GM18508 (cell line): ENCODE results near the gene DNAI2.

Experiments
- ATAC-seq: cut with Tn5 transposase; IDR thresholded peaks from one replicate; pipeline ENCODE4 v1.9.1; 2021; ENCODE audit warnings: moderate number of reproducible peaks; ENCODE audit not compliant: insufficient read depth, unreplicated experiment

DNAI2 gene

GRCh38 chr17:74356646-74357465 lies 82.8 kb downstream of the DNAI2 start:
- no peak for ATAC-seq

GRCh38 chr17:74357466-74357809 lies 83.4 kb downstream of the DNAI2 start:
- no peak for ATAC-seq

DNA sequence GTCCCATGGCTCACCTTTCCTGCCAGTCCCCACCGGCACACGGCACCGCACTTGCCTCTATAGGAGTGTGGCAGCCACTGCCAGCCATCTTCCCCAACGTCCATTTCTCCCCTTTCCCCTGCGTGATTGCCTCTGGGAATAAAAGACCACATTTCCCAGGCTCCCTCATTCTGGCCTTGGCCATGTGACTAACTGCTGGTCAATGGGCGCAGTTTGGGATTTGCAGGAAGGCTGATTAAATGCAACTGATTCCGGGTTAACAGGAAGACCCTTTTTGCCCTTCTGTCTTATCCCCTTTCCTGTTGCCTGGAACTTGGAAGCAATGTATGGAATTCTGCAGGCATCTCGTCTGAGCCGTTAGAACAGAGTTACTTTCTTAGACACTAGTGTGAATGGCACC lies 84.7 kb downstream of the DNAI2 start:
- no peak for ATAC-seq

DNA sequence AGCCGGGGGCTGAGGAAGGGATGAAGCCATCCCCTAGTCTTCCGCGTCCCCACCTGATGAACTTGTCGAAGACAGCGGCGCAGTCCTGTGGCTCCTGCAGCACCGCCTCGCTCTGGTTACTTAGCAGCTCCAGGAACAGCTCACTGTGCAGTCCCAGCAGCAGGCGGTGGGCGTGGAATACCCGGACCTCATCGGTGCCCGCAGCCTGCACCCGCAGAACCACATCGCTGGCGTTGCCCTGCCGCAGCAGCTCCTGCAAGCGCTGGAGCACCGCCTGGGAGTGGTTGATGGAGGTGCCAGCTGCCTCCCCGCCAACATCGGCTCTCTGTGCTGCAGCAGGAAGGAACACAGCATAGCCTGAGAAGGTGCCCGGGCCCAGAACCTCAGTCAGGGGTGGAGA lies 85.9 kb downstream of the DNAI2 start:
- ATAC-seq = no peak

- no peak for ATAC-seq
These were observed 86.8 kb downstream of the DNAI2 start for GRCh38 chr17:74360899-74361229.

- ATAC-seq = no peak
These were observed 87.4 kb downstream of the DNAI2 start, which contains the start of gene BTBD17 for GRCh38 chr17:74361230-74362068. TSS of gene BTBD17 (minus strand) at chr17:74361868. CDS start at chr17:74361819, 49 bp downstream.

DNA sequence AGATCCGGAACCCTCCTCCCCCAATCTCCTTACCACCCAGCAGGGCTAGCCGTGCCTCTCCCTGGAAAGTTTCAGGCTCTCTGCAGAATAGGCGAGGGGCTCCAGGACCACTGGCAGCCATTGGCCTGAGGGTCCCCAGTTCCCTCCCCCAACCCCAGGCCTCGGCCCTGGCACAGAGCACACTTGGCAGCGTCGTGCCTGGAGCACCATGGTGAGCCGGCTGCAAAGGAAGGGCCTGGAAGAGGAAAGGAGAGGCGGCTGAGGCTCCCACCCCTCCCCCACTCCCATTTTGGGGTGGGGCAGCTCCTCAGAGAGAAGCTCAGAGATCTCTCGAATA lies 88.0 kb downstream of the DNAI2 start:
- no peak for ATAC-seq

DNA sequence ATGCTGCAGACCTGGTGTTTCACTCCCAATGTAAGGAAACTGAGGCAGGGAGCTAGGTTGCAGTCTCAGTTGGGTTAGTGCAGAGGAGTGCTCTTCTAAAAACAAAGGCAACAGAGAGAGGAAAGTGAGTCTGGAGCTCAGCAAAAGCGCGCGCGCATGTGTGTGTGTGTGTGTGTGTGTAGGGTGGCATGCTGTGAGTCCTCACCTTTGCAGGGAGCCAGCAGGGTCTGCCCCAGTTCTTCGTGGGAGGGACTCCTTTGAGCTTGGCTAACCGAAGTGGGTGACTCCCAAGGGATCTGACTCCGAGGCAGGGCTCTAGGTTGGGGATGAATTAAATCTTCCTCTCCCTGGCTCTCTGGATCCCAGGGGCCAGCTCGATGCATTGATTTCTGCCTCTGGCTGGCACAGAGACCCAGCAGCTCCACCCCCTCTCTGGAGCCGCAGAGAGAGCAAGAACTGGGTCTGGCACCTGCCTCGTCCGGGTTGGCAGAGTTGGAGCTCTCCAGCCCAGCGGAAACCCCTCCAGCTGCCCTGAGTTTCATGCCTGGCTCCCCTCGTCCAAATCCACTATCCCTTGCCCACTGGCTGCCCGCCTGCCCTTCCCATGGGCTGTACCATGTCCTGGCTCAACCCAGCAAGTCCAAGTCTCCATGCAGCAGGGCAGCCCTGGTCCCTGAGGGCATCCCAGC lies 88.9 kb downstream of the DNAI2 start:
- ATAC-seq = no peak
